HFFc6 (cell line): ENCODE measurements around the gene CISTR. TPM values are rescaled to one million over a fixed set of nuclear protein-coding genes. Genes with fewer than 3 reads are reported as not detected.

Source experiments
- DNase-seq: peaks from one replicate; pipeline ENCODE4 v3.0.0-alpha.2; 2018
- H3K27ac Mint-ChIP-seq: 2 replicates; pipeline ENCODE4 v1.8.0; 2020; ENCODE audit warnings: mild to moderate bottlenecking, mixed read lengths
- H3K27me3 Mint-ChIP-seq: 2 replicates; pipeline ENCODE4 v1.8.0; 2021; ENCODE audit warnings: mild to moderate bottlenecking, moderate library complexity, mixed read lengths; ENCODE audit not compliant: insufficient read depth
- H3K36me3 Mint-ChIP-seq: 2 replicates; pipeline ENCODE4 v1.8.0; 2021; ENCODE audit warnings: low read depth, mixed read lengths
- H3K4me1 Mint-ChIP-seq: 2 replicates; pipeline ENCODE4 v1.8.0; 2020; ENCODE audit warnings: low read depth, mixed read lengths
- H3K4me3 Mint-ChIP-seq: 2 replicates; pipeline ENCODE4 v1.8.0; 2020; ENCODE audit warnings: mild to moderate bottlenecking, moderate library complexity, mixed read lengths
- H3K9me3 Mint-ChIP-seq: 2 replicates; pipeline ENCODE4 v1.8.0; 2020; ENCODE audit warnings: mild to moderate bottlenecking, mixed read lengths
- CTCF ChIP-seq: fragments of 200-600 bp; sonication (generic); IDR thresholded peaks from 2 replicates; pipeline ENCODE4 v1.5.0; 2021; ENCODE audit warnings: antibody characterized with exemption, mild to moderate bottlenecking
- total RNA-seq, 6 experiments: library from RNA; stranded (reverse); fragmentation: NEBNext Ultra II Directional; extraction: Animal tissue kit (Norgen Biotek cat#: 25700); gene quantifications; 2 replicates in 1 of 6; 3 replicates in 5 of 6; pipeline ENCODE4 v1.2.3, GENCODE V29; 2021

The CISTR gene
- total RNA-seq, 6 experiments from 2014 or later: not detected

GRCh38 chr12:53754188-53754585 is 2.4 kb upstream of the CISTR start:
- TF ChIP-seq CTCF: no peak
- no peak for DNase-seq
- Mint-ChIP-seq H3K27me3 (peaks cover 30% of the 10 kb centered on the region), H3K4me1 (no peaks in the 10 kb centered on the region), H3K27ac (no peak overlapping the region), H3K9me3 (no peaks in the 10 kb centered on the region), H3K4me3 (no peak overlapping the region), H3K36me3 (no peaks in the 10 kb centered on the region)

- H3K27ac Mint-ChIP-seq: no peak overlapping the region
- no peaks in the 10 kb centered on the region for H3K4me1 Mint-ChIP-seq
- H3K27me3 Mint-ChIP-seq: peaks cover 15% of the 10 kb centered on the region
- no peak for DNase-seq
- H3K36me3 Mint-ChIP-seq: no peaks in the 10 kb centered on the region
- no peak for TF ChIP-seq CTCF
- H3K4me3 Mint-ChIP-seq: no peak overlapping the region
- no peaks in the 10 kb centered on the region for H3K9me3 Mint-ChIP-seq
Observed at GRCh38 chr12:53752621-53753020, 842 bp upstream of the CISTR start.

GRCh38 chr12:53752192-53752601 is 418 bp upstream of the CISTR start:
- Mint-ChIP-seq H3K36me3 (no peaks in the 10 kb centered on the region), H3K9me3 (no peaks in the 10 kb centered on the region), H3K27me3 (peaks cover 11% of the 10 kb centered on the region), H3K27ac (no peak overlapping the region), H3K4me1 (no peaks in the 10 kb centered on the region), H3K4me3 (no peak overlapping the region)
- DNase-seq: no peak
- no peak for TF ChIP-seq CTCF

- H3K36me3 Mint-ChIP-seq: no peaks in the 10 kb centered on the region
- no peak for DNase-seq
- H3K9me3 Mint-ChIP-seq: no peaks in the 10 kb centered on the region
- no peak overlapping the region for H3K27ac Mint-ChIP-seq
- no peak for TF ChIP-seq CTCF
- H3K27me3 Mint-ChIP-seq: peaks cover 9% of the 10 kb centered on the region
- H3K4me1 Mint-ChIP-seq: peaks cover 9% of the 10 kb centered on the region
- no peak overlapping the region; the same call in 1 of the 2 replicates for H3K4me3 Mint-ChIP-seq
Observed at GRCh38 chr12:53750812-53751335, 905 bp downstream of the CISTR start.

GRCh38 chr12:53749986-53750811 is 1.6 kb downstream of the CISTR start:
- no peak overlapping the region; the same call in 1 of the 2 replicates for H3K4me3 Mint-ChIP-seq
- TF ChIP-seq CTCF: no peak
- no peak for DNase-seq
- peaks cover 9% of the 10 kb centered on the region for H3K4me1 Mint-ChIP-seq
- H3K27ac Mint-ChIP-seq: no peak overlapping the region
- H3K27me3 Mint-ChIP-seq: peaks cover 9% of the 10 kb centered on the region
- H3K9me3 Mint-ChIP-seq: no peaks in the 10 kb centered on the region
- no peaks in the 10 kb centered on the region for H3K36me3 Mint-ChIP-seq
